HG02943 (cell line): Measurements from ENCODE around the gene MICAL2.

Source experiments
- ATAC-seq: cut with Tn5 transposase; IDR thresholded peaks from one replicate; pipeline ENCODE4 v1.9.1; 2021; ENCODE audit warnings: mild to moderate bottlenecking, low read depth, moderate library complexity; ENCODE audit not compliant: unreplicated experiment

MICAL2 gene

DNA sequence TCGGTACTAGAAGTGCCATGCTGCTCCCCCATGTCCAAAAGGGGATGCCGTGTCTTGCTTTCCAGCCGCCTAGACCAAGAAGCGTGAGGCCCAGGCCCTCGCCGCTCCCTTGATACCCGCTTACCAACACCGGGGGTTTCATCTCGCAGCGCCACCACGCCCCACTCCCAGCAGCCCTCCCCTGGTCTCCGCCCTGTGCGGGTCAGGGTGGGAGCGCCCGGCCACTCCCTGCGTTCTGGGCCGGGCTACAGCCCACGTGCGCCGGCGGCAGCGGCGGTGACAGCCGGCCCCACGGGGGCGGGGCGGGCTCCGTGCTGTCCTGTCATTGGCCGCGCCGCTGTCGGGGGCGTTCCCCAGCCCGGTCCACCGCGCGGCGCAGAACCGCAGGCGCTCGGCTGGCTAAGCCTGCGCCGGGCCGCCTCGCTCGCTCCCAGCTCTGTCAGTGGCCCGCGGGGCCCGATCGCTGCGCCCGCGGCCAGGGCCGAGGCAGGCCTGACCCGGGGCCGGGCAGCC lies at the start of gene MICAL2:
Gene MICAL2, plus strand, starts transcription at position 390 of the 513 bp plus-strand sequence. CDS start 51,566 bp downstream, outside the sequence.
- peak; percentile 97 for ATAC-seq

GRCh38 chr11:12061851-12062560 lies 48.4 kb upstream of the MICAL2 start:
- ATAC-seq = no peak

GRCh38 chr11:12063251-12063650 lies 47.1 kb upstream of the MICAL2 start:
- no peak for ATAC-seq

- no peak for ATAC-seq
Observed at GRCh38 chr11:12064136-12064953, 46.0 kb upstream of the MICAL2 start.

- no peak for ATAC-seq
Observed at GRCh38 chr11:12064954-12065280, 45.5 kb upstream of the MICAL2 start.

DNA sequence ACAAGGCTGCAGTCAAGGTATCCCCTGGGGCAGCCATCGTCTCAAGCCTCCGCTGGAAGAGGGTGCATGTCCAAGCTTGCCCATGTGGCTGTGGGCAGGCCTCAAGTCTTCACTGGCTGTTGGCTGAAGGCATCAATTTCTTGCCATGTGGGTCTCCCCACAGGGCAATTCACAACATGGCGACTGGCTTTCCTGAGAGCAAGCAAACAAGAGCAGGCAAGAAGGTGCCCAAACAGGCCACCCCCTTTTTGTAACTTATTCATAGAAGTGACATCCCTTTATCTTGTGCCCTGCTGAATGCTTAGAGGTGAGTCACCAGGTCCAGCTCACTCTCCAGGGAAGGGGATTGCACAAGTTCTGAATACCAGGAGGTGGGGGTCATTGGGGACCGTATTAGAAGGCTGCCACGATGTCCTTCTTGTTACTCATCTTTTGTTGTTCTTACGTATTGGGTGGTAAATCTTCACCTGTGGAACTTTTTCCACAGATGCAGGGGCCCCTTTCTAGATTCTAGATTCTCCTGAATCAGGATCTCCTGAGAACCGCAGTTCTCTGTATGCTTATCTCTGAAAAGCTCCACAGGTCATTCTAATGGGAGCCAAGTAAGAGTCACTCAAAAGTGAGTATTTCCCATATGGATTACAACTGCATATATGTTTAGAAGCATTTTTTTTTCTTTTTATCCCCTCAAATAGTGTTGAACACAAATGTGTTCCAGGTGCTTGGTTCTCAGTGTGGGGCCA lies 44.2 kb upstream of the MICAL2 start:
- no peak for ATAC-seq

DNA sequence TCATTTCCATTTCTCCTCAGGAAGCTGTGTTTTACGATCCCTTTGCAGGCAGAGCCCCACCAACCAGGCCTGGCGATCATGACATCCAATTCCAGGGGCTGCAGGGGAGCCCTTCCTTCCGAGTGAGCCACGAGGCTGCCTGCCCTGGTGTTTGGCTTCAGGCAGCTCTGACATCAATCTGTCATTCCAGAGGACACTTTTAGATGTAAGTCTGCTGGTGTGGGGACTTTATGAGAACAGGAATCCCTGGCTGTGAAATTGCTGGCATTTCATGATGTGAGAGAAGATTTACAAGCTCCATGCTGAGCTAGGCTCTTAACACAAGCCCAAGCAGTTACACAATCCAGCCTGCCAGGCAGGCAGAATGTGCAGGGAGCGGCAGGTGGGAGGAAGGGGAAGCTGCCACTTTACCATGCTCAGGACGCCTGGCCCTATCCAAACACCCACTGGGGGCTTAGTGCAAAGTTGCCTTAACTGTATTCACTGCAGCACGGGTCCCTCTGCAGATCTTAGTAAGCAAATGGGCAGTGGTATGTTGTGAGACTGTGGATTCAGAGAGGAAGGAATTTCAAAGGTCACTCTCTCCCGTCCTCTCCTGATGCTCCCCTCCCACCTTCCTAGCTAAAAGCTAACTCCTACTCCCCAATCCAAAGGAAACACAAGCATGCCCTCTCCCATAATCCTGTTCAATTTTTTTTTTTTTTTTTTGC lies 43.4 kb upstream of the MICAL2 start:
- ATAC-seq = no peak

GRCh38 chr11:12067796-12068357 lies 42.5 kb upstream of the MICAL2 start:
- no peak for ATAC-seq

GRCh38 chr11:12069066-12069676 lies 41.2 kb upstream of the MICAL2 start:
- no peak for ATAC-seq

GRCh38 chr11:12070446-12071267 lies 39.7 kb upstream of the MICAL2 start:
- ATAC-seq = no peak

GRCh38 chr11:12071574-12071973 lies 38.8 kb upstream of the MICAL2 start:
- no peak for ATAC-seq

DNA sequence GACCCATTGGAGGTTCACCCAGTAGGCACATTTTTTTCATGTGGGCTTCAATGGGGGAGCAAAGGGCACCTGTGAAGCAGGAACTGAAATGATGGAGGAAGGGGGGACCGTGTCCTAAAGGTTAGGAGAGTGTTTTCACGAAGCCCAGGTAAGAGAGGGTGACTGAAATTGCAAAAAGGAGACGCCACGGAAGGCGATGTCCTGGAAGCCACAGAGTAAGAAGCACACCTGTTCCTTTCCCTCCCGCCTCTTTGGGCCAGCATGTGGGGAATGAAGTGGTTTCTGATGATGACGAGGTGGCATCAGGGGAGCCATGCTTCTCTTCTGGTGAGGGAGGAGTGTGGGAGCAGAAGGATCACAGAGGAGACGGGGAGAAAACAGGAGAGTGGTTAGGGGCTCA lies 37.0 kb upstream of the MICAL2 start:
- no peak for ATAC-seq

GRCh38 chr11:12073886-12074285 lies 36.5 kb upstream of the MICAL2 start:
- ATAC-seq = no peak

DNA sequence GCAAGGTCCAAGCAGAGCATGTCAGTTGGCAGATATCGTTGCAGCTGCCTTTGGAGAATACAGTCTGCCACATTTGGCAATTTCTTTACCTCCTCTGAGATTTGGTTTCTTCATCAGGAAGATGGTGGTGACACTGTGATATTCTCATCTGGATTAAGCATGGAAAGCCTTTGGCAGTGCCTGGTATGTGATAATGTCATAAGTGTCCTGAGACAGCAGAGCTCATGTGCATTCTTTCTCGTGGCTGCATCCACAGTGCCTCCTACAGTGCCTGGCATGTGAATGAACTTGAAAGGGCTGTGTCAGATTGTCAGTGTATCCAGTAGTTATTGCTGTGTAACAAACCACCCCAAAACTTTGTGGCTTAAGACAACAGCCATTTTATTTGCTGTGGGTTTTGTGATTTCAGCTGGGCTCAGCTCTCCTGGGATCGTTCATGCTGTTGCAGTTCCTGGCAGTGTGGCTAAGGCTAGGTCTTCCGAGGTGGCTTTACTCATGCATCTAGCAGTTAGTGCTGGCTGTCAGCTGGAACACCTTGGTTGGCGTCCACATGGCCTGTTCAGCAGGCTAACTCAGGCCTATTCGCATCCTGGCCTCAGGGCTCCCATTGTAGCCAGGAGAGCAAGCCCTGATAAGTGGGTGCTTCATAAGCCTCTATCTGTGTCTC lies 35.7 kb upstream of the MICAL2 start:
- no peak for ATAC-seq

GRCh38 chr11:12075291-12075690 lies 35.1 kb upstream of the MICAL2 start:
- ATAC-seq = no peak

DNA sequence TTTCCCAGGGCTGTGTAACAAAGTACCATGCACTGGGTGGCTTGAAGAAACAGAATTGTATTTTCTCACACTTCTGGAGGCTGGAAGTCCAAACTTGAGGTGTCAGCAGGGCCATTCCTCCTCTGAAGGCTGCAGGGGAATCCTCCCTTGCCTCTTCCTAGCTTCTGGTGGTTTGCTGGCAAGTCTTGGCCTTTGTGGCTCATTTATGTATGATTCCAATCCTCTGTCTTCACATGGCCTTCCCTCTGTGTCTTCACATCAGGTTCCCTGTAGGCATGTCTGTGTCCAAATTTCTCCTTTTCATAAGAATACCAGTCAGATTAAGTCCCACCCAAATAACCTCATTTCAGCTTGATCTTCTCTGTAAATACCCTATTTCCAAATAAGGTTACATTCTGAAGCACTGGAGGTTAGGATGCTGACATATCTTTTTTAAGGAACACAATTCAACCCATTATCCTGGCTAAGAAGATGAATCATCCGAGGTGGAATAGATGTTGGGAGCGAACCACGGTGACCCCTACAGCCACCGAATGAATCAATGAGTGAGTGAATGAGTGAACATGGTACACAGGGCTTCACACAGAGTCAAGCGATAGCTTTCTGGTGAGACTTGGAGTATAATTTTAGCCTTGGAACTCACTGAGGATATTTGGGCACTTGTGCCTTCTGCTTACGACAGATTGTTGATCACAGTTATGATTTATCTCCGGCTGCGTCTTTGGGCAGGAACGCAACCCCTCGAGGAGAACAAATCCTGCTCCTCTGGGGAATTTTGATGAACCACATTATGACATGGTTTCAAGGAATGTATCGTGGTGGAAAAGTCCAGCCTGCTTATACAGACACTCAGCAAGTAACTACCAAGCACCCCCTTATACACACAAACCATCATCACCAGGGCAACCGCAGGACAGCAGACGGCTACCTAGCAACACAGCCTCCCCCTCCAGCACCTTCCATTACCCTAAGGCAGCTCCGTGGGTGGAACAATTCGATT lies 34.3 kb upstream of the MICAL2 start:
- no peak for ATAC-seq

- ATAC-seq = no peak
Observed at GRCh38 chr11:12076840-12077534, 33.4 kb upstream of the MICAL2 start.
